VCaP (cell line): ENCODE results near the gene OPRM1.
"Not testable (repeated sequence)": the region's sequence is repeated elsewhere in the genome, so short reads cannot be mapped to it uniquely, and the experiment has no call there.

ENCODE experiments used
- H3K27ac ChIP-seq: fragments of 450-650 bp; 2 replicates; pipeline ENCODE4 v1.5.1; 2017
- CTCF ChIP-seq: fragments of 450-650 bp; conservative IDR thresholded peaks from 2 replicates; pipeline ENCODE4 v1.5.1; 2017; ENCODE audit warnings: mild to moderate bottlenecking, moderate library complexity

OPRM1 gene

GRCh38 chr6:154233383-154233782 is 194.3 kb downstream of the OPRM1 start:
- no peak for TF ChIP-seq CTCF
- no peak overlapping the region for H3K27ac ChIP-seq

- H3K27ac ChIP-seq, result no peak overlapping the region
- no peak for TF ChIP-seq CTCF
These were observed 195.2 kb downstream of the OPRM1 start for GRCh38 chr6:154234019-154234772.

GRCh38 chr6:154236646-154237301 is 197.7 kb downstream of the OPRM1 start:
- TF ChIP-seq CTCF, result no peak
- no peak overlapping the region for H3K27ac ChIP-seq

- no peak for TF ChIP-seq CTCF
- no peak overlapping the region for H3K27ac ChIP-seq
These were observed 199.8 kb downstream of the OPRM1 start for GRCh38 chr6:154238831-154239230.

- H3K27ac ChIP-seq, result no peak overlapping the region
- TF ChIP-seq CTCF, result no peak
These were observed 200.4 kb downstream of the OPRM1 start for GRCh38 chr6:154239392-154239791.

GRCh38 chr6:154241061-154241460 is 202.0 kb downstream of the OPRM1 start:
- H3K27ac ChIP-seq, result not testable (repeated sequence)

GRCh38 chr6:154241581-154241980 is 202.5 kb downstream of the OPRM1 start:
- H3K27ac ChIP-seq, result no peak overlapping the region

More at GRCh38 chr6:154241581-154241980, 202.5 kb downstream of the OPRM1 start:
- TF ChIP-seq CTCF, result no peak
